Inferior parietal cortex (tissue), 1 donor: ENCODE measurements around the gene SLC4A1.
A peak's percentile ranks its signal among the peaks of the same experiment; 100 is the strongest.
"Not testable (repeated sequence)": the region's sequence is repeated elsewhere in the genome, so short reads cannot be mapped to it uniquely, and the experiment has no call there.

Experiments
- DNase-seq: peaks from one replicate; pipeline ENCODE4 v3.0.0-alpha.2; 2016; ENCODE audit errors: extremely low spot score

The SLC4A1 gene

GRCh38 chr17:44256671-44257070 lies 11.3 kb downstream of the SLC4A1 start:
- no peak for DNase-seq

- no peak for DNase-seq
These were observed 12.0 kb downstream of the SLC4A1 start for GRCh38 chr17:44255915-44256314.

- no peak for DNase-seq
These were observed 13.4 kb downstream of the SLC4A1 start for GRCh38 chr17:44254361-44255095.

GRCh38 chr17:44253006-44253405 lies 14.9 kb downstream of the SLC4A1 start:
- DNase-seq, result no peak

GRCh38 chr17:44251062-44251461 lies 16.9 kb downstream of the SLC4A1 start:
- no peak for DNase-seq

GRCh38 chr17:44249501-44250246 lies 18.3 kb downstream of the SLC4A1 start:
- no peak for DNase-seq

GRCh38 chr17:44247876-44248736 lies 19.8 kb downstream of the SLC4A1 start:
- DNase-seq, result no peak

GRCh38 chr17:44247440-44247841 lies 20.5 kb downstream of the SLC4A1 start:
- DNase-seq, result no peak

- no peak for DNase-seq
These were observed 26.8 kb downstream of the SLC4A1 start for GRCh38 chr17:44241106-44241624.

- not testable (repeated sequence) for DNase-seq
These were observed 30.0 kb downstream of the SLC4A1 start for GRCh38 chr17:44237886-44238285.

GRCh38 chr17:44236444-44236991 lies 31.4 kb downstream of the SLC4A1 start:
- DNase-seq, result no peak

- DNase-seq, result no peak
These were observed 32.4 kb downstream of the SLC4A1 start for GRCh38 chr17:44235583-44235936.

GRCh38 chr17:44233582-44233981 lies 34.4 kb downstream of the SLC4A1 start:
- no peak for DNase-seq

- no peak for DNase-seq
These were observed 35.9 kb downstream of the SLC4A1 start for GRCh38 chr17:44232061-44232460.

- no peak for DNase-seq
These were observed 37.8 kb downstream of the SLC4A1 start for GRCh38 chr17:44230140-44230539.

GRCh38 chr17:44229090-44229489 lies 38.8 kb downstream of the SLC4A1 start:
- no peak for DNase-seq

GRCh38 chr17:44223541-44224071 lies 44.3 kb downstream of the SLC4A1 start:
- DNase-seq, result no peak

- peak; percentile 81 for DNase-seq
These were observed 45.6 kb downstream of the SLC4A1 start for GRCh38 chr17:44222112-44222869.

- DNase-seq, result no peak
These were observed 46.1 kb downstream of the SLC4A1 start for GRCh38 chr17:44221862-44222111.

GRCh38 chr17:44221084-44221861 lies 46.7 kb downstream of the SLC4A1 start:
- peak; percentile 78 for DNase-seq
